Head of caudate nucleus (tissue), 42 donors: ENCODE results near the gene TMEM168.
"Not testable (repeated sequence)": the region's sequence is repeated elsewhere in the genome, so short reads cannot be mapped to it uniquely, and the experiment has no call there.

ENCODE experiments used
- DNase-seq, 42 donors: peaks; one replicate each; pipeline versions ENCODE4 v3.0.0 to v3.0.0-alpha.2; 2020 to 2021; ENCODE audit warnings: mixed read lengths in 7 of 42
- intact Hi-C: fragments of 100-400 bp; cut with DNase I; formaldehyde crosslinking; loops from one replicate; pipeline ENCODE4 v1.15.0; 2022

The TMEM168 gene

DNA sequence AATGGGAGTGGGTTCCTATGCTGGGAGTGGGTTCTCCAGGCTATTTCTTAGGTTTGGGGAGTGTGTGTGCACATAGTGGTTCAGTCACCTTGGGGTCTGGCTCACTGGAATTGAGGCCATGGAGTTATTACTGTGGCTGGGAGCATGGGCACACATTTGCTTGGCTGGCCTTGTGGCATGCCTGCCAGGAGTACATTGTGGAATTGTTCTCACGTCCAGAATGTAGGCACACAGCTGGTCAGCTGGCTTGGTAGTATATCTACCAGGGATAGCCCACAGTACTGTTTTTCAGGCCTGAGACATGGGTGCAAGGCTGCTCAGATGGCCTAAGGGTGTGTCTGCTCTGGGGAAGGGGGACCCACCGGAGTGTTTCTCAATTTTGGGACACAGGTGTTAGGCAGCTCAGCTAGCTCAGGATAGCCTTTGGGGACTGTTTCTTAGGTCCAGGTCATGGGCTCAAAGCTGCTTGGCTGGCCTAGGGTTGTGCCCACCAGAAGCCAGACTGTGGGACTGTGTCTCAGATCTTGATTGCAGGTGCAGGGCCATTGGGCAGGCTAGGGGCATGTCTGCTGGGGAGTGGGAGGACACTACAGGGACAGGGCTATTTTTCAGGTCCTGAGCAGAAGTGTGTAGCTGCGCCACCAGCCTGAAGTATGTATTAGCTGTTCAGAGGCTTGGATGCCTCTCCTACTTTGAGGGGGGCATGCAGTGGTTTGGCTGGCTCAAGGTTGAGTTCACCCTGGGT lies 50.6 kb downstream of the TMEM168 start:
- intact Hi-C loops = no loop called here
- DNase-seq = no peak

DNA sequence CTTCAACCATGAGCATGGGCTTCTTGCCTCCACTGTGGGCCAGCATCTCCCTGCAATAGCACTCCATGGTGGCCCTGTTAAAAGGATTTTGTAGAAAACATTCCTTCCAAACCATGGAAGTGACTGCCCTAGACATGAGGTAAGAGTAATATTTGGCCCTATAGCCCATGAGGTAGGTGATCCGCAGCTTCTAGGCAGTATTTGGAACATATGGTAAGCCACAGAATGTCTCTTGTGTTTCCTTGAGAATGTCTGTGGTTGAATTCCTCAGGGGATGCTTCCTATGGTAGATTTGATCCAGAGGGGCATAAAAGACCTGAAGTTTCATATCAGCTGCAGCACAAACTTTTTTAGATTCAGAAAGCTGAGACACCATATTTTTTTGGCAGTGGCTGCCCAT lies 54.9 kb downstream of the TMEM168 start:
- DNase-seq = no peak
- intact Hi-C loops = no loop called here

DNA sequence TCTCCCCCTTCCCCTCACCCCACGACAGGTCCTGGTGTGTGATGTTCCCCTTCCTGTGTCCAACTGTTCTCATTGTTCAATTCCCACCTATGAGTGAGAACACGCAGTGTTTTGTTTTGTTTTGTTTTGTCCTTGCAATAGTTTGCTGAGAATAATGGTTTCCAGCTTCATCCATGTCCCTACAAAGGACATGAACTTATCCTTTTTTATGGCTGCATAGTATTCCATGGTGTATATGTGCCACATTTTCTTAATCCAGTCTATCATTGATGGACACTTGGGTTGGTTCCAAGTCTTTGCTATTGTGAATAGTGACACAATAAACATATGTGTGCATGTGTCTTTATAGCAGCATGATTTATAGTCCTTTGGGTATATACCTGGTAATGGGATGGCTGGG lies 58.9 kb downstream of the TMEM168 start:
- intact Hi-C loops = not testable (repeated sequence)

DNA sequence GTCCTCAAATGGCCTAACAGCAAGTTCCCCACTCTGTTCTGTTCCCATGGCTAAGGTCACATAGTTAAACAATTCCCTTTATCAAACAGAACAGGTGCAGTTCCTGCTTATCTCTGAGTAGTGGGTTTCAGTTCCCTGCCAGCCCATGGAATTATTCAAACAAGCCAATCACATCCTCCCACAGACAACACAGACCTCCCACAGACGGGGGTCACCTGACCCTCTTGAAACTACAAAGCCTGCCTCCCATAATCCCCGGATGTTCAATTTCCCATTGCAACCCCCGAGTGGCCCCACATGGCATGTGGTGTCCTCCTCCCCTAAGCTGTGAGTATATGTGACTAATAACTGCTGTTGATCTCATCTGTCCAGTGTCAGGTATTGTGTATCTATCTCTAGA lies 64.1 kb downstream of the TMEM168 start:
- intact Hi-C loops = no loop called here
- DNase-seq = no peak

More for the DNA sequence above, 58.9 kb downstream of the TMEM168 start:
- not testable (repeated sequence) for DNase-seq

DNA sequence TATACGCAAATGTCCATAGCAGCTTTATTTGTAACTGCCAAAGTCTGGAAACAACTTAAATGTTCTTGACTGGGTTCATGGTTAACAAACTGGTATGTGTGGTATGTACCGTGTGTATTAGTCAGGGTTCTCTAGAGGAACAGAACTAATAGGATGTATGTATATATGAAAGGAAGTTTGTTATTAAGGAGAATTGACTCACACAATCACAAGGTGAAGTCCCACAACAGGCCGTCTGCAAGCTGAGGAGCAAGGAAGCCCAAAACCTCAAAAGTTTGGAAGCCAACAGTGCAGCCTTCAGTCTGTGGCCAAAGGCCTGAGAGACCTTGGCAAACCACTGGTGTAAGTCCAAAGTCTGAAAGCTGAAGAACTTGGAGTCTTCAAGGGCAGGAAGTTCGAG lies 66.8 kb downstream of the TMEM168 start:
- intact Hi-C loops = no loop called here

DNA sequence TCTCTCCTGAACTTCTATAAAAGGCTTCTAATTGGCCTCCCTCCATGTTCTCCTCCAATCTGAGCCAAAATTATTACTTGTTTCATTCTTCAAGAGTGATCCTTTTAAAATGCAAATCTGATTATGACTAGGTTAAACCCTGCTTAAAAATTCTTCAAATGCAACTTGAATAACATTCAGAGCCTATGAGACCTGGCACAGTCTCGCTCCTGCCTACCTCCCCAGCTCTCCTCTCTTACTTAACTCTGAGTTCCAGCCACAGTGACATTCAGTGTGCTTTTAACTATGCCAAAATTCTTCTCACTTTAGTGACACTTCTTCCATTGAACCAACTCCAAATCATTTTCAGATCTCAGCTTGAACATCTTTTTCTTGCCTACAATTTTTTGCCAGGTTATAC lies 68.8 kb downstream of the TMEM168 start:
- peak in 4 of 42 donors; percentile 2 to 25 (median 10) for DNase-seq

More for the DNA sequence above, 66.8 kb downstream of the TMEM168 start:
- DNase-seq = no peak

DNA sequence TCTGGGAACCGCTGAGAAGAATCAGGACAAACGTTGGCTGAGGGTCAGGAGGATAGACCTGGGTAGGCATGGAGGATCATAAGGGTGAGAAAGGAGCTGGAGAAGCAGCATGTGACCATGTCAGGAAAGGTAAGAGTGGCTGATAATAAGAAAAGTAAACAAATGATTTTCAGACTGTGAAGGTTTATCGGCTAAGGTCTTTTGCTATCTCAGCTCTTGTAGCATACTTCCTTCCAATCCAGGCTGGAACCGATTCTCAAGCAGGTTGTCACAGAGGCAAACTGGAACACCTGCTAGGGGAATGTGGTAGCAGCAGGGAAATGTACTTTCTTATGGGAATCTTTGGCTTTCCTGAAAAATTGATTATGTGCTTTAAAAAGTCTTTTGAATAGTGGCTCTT lies 74.7 kb downstream of the TMEM168 start:
- no peak for DNase-seq
- intact Hi-C loops = no loop called here

More for the DNA sequence above, 68.8 kb downstream of the TMEM168 start:
- intact Hi-C loops = no loop called here

DNA sequence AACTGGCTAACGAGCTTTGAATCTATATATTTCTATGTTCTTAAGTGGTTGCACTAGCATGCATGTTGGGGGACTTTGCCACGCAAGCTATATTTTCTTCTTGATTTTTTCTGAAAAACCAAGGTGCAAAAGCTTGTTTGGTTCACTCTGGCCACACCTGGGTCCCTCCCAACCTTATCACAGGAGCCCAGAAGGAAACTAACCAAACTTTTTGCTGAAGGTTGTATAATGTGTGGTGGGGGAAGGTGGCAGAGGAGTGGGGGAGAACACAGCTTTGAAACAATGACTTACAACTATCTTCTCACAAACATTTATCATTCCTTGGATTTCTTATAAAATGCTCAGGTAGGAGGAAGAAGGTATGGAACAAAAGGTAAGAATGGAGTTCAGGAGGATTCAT lies 75.3 kb downstream of the TMEM168 start:
- intact Hi-C loops = no loop called here
- no peak for DNase-seq
